BLaER1 treated with 17β-estradiol and CSF1 and Interleukin-3, amounts not matched to agents 10 nM and 100 nM (cell line): ENCODE results near the gene NDUFAF5.

Experiments
- H3K27ac ChIP-seq, 11 experiments: shearing (Covaris generic); formaldehyde crosslinking; 2 replicates each; pipeline ENCODE4 v1.8.1; 2022
- H3K27me3 ChIP-seq, 11 experiments: shearing (Covaris generic); formaldehyde crosslinking; 2 replicates each; pipeline ENCODE4 v1.8.1; 2022
- H3K36me3 ChIP-seq, 11 experiments: shearing (Covaris generic); formaldehyde crosslinking; 2 replicates each; pipeline ENCODE4 v1.8.1; 2022
- H3K4me1 ChIP-seq, 10 experiments: shearing (Covaris generic); formaldehyde crosslinking; 2 replicates each; pipeline ENCODE4 v1.8.1; 2022
- H3K4me2 ChIP-seq, 11 experiments: shearing (Covaris generic); formaldehyde crosslinking; 2 replicates each; pipeline ENCODE4 v1.8.1; 2022
- H3K4me3 ChIP-seq, 10 experiments: shearing (Covaris generic); formaldehyde crosslinking; 2 replicates each; pipeline ENCODE4 v1.8.1; 2022
- H3K9ac ChIP-seq, 11 experiments: shearing (Covaris generic); formaldehyde crosslinking; 2 replicates each; pipeline ENCODE4 v1.8.1; 2022
- H3K9me3 ChIP-seq, 11 experiments: shearing (Covaris generic); formaldehyde crosslinking; replicated peaks in 1 of 11; 2 replicates each; pipeline ENCODE4 v1.8.1; 2022
- H4K20me1 ChIP-seq, 11 experiments: shearing (Covaris generic); formaldehyde crosslinking; 2 replicates each; pipeline ENCODE4 v1.8.1; 2022
- Cebpa-rat ChIP-seq, 11 experiments: shearing (Covaris generic); IDR thresholded peaks; 2 replicates each; pipeline ENCODE4 v1.8.1; 2022

NDUFAF5 gene

DNA sequence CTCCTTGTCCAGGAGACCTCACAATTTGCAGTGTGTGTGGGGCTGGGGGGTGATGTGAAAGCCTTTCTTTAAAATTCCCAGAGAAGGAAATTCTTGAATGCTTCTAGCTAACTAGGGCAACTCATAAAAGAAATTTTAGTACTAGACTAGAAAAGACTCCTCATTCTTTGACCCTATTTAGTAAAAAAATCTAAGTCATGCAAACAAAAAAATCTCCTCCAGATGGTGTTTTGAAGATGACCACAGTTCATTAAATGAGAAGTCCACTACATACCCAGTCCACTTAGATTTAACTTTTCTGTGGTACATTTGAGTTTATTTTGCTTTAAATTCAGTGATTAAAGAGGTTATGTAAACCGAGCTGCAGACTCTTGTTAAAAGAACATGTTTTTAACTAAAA lies 67.5 kb downstream of the NDUFAF5 start:
- no peak for TF ChIP-seq Cebpa-rat (IDR thresholded peaks at IDR 0.05)
- Histone ChIP-seq H3K9ac (no peak overlapping the region), H3K4me2 (no peak overlapping the region), H3K4me1 (no peaks in the 10 kb centered on the region), H3K27ac (no peak overlapping the region), H3K36me3 (no peaks in the 10 kb centered on the region), H3K4me3 (no peak overlapping the region), H4K20me1 (no peaks in the 10 kb centered on the region), H3K9me3 (peaks cover 0 to 9% (median 0%) of the 10 kb centered on the region in 11 experiments; a peak in 5 of 22 replicates), H3K27me3 (no peaks in the 10 kb centered on the region)

DNA sequence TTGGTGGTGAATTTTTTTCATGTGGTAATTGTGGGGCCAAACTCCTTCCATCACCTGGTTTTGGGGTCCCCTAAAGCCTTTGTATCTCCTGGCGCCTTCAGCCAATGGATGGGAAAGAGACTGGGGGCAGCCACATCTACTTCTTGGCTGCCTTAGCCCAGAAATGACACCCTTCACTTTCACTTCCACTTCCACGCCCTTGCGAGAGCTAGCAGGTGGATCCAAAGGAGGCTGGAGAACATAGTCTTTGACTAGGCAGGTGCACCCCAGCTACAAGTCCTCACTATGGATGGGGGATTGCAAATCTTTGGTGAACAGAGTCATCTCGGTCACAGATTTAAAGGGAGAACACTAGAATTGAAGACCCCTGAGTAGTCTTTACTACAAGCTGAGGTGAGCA lies 70.8 kb downstream of the NDUFAF5 start:
- Histone ChIP-seq H3K27ac (no peak overlapping the region), H3K4me2 (no peak overlapping the region), H3K4me3 (no peak overlapping the region)

DNA sequence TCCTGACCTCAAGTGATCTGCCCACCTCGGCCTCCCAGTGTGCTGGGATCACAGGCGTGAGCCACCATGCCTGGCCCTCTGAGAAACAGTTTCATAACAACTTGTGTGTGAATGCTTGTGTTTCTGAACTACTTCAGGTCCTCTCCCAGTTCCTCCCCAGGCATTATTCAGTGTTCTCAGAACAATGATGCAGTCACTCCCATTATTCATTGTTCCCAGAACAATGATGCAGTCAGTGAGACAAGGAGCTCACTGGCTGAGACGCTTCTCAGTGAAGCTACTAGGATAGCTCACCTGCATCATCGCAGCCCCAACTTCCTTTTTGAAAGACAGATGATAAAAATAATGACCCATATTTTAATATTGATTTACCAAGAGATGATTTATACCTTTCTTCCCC lies 71.5 kb downstream of the NDUFAF5 start:
- Histone ChIP-seq H4K20me1 (no peaks in the 10 kb centered on the region), H3K27me3 (no peaks in the 10 kb centered on the region), H3K4me1 (no peaks in the 10 kb centered on the region), H3K4me2 (no peak overlapping the region), H3K9me3 (no peaks in the 10 kb centered on the region), H3K9ac (no peak overlapping the region), H3K27ac (no peak overlapping the region), H3K36me3 (no peaks in the 10 kb centered on the region), H3K4me3 (no peak overlapping the region)
- TF ChIP-seq Cebpa-rat (IDR thresholded peaks at IDR 0.05), result no peak

More for the DNA sequence above, 70.8 kb downstream of the NDUFAF5 start:
- H3K9ac ChIP-seq, result no peak overlapping the region
- H3K9me3 ChIP-seq, result no peaks in the 10 kb centered on the region
- no peaks in the 10 kb centered on the region for H3K4me1 ChIP-seq
- no peak for TF ChIP-seq Cebpa-rat (IDR thresholded peaks at IDR 0.05)
- H4K20me1 ChIP-seq, result no peaks in the 10 kb centered on the region
- H3K27me3 ChIP-seq, result no peaks in the 10 kb centered on the region
- no peaks in the 10 kb centered on the region for H3K36me3 ChIP-seq

DNA sequence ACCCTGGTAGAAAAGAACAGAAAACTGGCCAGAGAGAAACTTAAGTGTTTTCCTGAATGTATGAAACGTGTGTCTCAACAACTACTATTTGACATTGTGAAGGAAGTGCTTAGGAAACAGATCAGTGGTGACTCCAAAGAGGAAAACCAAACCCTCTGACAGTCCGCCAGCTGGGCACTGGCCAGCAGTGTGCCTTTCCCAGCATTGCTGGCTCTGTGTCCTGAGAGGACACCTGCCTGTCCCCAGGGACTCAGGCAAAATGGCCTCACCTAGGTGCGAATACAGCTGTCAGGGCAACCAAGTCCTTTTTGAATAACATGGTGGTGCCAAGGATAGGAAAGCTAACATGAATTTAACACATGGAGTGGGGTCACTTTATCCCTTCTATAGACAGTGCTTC lies 72.5 kb downstream of the NDUFAF5 start:
- Histone ChIP-seq H3K4me3 (no peak overlapping the region), H3K9me3 (no peaks in the 10 kb centered on the region), H3K9ac (no peak overlapping the region), H3K36me3 (no peaks in the 10 kb centered on the region), H4K20me1 (no peaks in the 10 kb centered on the region), H3K4me1 (no peaks in the 10 kb centered on the region), H3K4me2 (no peak overlapping the region), H3K27ac (no peak overlapping the region), H3K27me3 (no peaks in the 10 kb centered on the region)
- TF ChIP-seq Cebpa-rat (IDR thresholded peaks at IDR 0.05), result no peak

DNA sequence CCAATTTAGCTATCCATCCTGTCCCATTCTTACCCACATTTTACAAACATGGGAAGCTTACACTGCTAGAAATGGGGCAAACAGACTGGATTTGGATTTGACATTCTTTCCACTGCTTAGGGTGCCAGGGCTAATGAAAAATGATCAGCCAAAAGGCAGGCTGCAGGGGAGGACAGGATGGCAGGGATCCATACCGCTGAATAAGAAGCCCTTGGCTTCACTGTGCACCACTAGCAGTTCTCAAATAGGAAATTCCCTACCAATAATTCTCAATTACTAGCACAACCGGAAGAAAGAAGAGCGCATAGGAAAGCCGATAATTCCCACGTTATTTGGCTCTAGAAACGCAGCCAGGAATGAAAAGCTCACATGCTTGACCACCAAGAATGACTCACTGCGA lies 73.1 kb downstream of the NDUFAF5 start:
- H3K27me3 ChIP-seq, result no peaks in the 10 kb centered on the region
- H4K20me1 ChIP-seq, result no peaks in the 10 kb centered on the region
- no peak for TF ChIP-seq Cebpa-rat (IDR thresholded peaks at IDR 0.05)
- H3K4me3 ChIP-seq, result no peak overlapping the region
- H3K9me3 ChIP-seq, result no peaks in the 10 kb centered on the region
- H3K4me1 ChIP-seq, result no peaks in the 10 kb centered on the region
- no peak overlapping the region for H3K9ac ChIP-seq
- H3K4me2 ChIP-seq, result no peak overlapping the region
- no peaks in the 10 kb centered on the region for H3K36me3 ChIP-seq
- no peak overlapping the region for H3K27ac ChIP-seq

DNA sequence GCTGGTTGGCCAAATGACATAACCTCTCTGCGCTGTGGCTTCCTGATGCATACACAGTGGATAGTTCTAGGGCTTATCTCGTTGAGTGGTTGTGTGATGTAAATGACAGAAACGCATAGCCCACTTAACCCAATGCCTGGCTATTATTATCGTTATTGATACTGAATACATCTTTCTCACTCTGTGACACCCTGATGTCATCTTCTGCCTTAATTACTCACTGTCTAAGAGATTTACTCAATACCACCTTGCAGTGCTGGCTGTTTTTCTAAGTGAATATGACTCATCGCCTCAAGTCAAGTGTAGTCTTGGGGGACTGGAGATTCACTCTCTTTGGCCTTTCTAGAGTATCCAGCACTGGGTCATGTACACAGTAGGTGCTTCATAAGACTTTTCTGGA lies 73.6 kb downstream of the NDUFAF5 start:
- Histone ChIP-seq H3K36me3 (no peaks in the 10 kb centered on the region), H4K20me1 (no peaks in the 10 kb centered on the region), H3K9ac (no peak overlapping the region), H3K27ac (no peak overlapping the region), H3K27me3 (no peaks in the 10 kb centered on the region), H3K9me3 (no peaks in the 10 kb centered on the region), H3K4me3 (no peak overlapping the region), H3K4me1 (no peaks in the 10 kb centered on the region), H3K4me2 (no peak overlapping the region)
- no peak for TF ChIP-seq Cebpa-rat (IDR thresholded peaks at IDR 0.05)

DNA sequence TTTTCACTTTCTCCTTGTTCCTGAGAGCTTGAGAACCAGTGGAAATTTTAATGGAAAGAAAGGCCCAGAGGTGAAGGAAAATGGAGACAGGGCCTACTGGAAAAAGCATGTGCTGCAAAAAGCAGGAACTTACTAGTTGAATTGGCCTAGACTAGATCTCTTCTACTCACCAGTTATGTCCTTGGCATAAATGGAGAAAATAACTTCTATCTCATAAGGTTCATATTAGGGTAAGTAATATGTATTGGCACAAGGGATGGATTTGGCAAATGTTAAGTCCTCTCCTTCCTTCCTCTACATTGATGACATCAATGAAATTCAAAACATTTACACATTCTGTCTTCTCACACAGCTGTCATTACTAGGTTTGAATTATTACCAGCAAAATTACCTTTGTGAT lies 74.0 kb downstream of the NDUFAF5 start:
- TF ChIP-seq Cebpa-rat (IDR thresholded peaks at IDR 0.05), result no peak
- H3K36me3 ChIP-seq, result no peaks in the 10 kb centered on the region

DNA sequence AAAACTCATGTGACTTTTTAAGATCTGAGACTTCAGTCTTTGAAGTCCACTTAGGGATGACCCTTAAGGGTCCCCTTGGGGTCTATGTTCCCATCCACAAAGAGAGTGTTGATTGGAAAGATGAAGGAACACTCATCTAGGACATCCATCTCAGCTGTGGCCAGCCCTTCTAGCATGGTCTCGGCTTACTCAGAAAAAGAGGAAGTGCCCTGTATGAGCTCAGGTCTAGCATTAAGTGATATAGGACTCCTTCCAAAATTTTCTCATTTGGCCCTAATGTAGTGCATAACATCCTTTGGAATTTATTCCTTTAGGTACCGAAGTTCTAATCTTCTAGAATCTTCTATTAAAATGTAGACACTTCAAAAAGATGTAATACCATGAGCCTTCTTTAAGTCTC lies 77.4 kb downstream of the NDUFAF5 start:
- Histone ChIP-seq H4K20me1 (no peaks in the 10 kb centered on the region), H3K4me2 (no peak overlapping the region), H3K9ac (no peak overlapping the region), H3K9me3 (no peaks in the 10 kb centered on the region), H3K4me3 (no peak overlapping the region), H3K4me1 (peaks cover 0 to 8% (median 0%) of the 10 kb centered on the region in 10 experiments; a peak in 3 of 20 replicates), H3K27ac (no peak overlapping the region), H3K27me3 (no peaks in the 10 kb centered on the region), H3K36me3 (no peaks in the 10 kb centered on the region)
- TF ChIP-seq Cebpa-rat (IDR thresholded peaks at IDR 0.05), result no peak

More for the DNA sequence above, 74.0 kb downstream of the NDUFAF5 start:
- no peak overlapping the region for H3K9ac ChIP-seq
- H3K4me1 ChIP-seq, result no peaks in the 10 kb centered on the region
- no peak overlapping the region for H3K4me2 ChIP-seq
- H3K9me3 ChIP-seq, result no peaks in the 10 kb centered on the region
- no peak overlapping the region for H3K27ac ChIP-seq
- H3K27me3 ChIP-seq, result no peaks in the 10 kb centered on the region
- no peak overlapping the region for H3K4me3 ChIP-seq
- H4K20me1 ChIP-seq, result no peaks in the 10 kb centered on the region

DNA sequence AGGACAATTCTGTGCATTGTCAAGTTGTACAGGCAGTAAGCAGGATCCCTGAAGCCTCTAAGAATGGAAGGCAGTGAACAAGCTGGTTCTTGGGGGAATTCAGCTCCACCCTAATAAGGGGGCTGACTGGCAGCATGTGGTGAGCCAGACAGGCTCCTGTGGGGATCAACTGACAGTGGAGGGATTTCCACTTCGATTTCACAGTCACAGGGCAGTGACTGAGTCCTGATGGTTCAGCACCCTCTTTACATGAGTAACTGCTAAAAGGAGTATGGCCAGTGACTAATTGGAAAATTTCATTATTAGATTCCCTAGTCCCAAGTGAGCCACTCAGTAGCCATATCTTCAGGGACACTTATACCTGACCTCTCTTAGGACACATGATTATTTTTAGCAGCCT lies 78.4 kb downstream of the NDUFAF5 start:
- no peaks in the 10 kb centered on the region for H3K36me3 ChIP-seq
- no peak overlapping the region for H3K9ac ChIP-seq
- H3K9me3 ChIP-seq, result no peaks in the 10 kb centered on the region
- H3K4me3 ChIP-seq, result no peak overlapping the region
- no peak overlapping the region for H3K4me2 ChIP-seq
- H4K20me1 ChIP-seq, result no peaks in the 10 kb centered on the region
- H3K27me3 ChIP-seq, result no peaks in the 10 kb centered on the region
- no peak for TF ChIP-seq Cebpa-rat (IDR thresholded peaks at IDR 0.05)
- peaks cover 0 to 8% (median 0%) of the 10 kb centered on the region in 10 experiments; a peak in 4 of 20 replicates for H3K4me1 ChIP-seq
- H3K27ac ChIP-seq, result no peak overlapping the region

DNA sequence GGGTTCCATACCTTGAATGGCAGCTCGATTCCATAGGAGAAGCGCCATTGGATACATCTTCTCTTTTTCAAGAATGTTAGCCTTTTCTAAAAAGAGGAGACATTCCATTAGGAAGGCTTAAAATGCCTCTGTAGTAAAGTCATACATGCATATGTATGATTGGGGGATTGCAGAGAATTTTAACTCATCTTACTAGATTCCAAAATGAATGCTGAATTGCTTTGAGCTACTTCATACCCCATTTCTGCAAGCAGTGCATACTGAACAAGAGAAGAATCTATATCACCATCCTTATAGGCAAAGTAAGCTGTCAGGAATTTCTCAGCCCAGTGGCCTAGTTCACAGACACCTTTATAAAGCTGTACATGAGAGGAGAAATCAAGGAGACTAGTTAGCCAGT lies 80.3 kb downstream of the NDUFAF5 start:
- Histone ChIP-seq H3K4me2 (no peak overlapping the region), H3K9me3 (no peaks in the 10 kb centered on the region), H3K4me3 (no peak overlapping the region), H3K27ac (no peak overlapping the region), H4K20me1 (no peaks in the 10 kb centered on the region), H3K27me3 (no peaks in the 10 kb centered on the region), H3K4me1 (peaks cover 0 to 13% (median 0%) of the 10 kb centered on the region in 10 experiments; a peak in 4 of 20 replicates), H3K36me3 (no peaks in the 10 kb centered on the region), H3K9ac (no peak overlapping the region)
- TF ChIP-seq Cebpa-rat (IDR thresholded peaks at IDR 0.05), result no peak
